Rectal smooth muscle tissue (tissue), 1 donor: ENCODE data around the gene UBE3A.

Experiments used
- H3K27ac ChIP-seq: one replicate; pipeline ENCODE4 v1.7.0; 2013; ENCODE audit warnings: low read depth, low read length, inconsistent platforms
- H3K27me3 ChIP-seq: one replicate; pipeline ENCODE4 v1.7.0; 2013; ENCODE audit warnings: low read length; ENCODE audit not compliant: control insufficient read depth, insufficient read depth
- H3K36me3 ChIP-seq: one replicate; pipeline ENCODE4 v1.7.0; 2013; ENCODE audit warnings: low read length; ENCODE audit not compliant: control insufficient read depth, insufficient read depth
- H3K4me1 ChIP-seq: one replicate; pipeline ENCODE4 v1.7.0; 2013; ENCODE audit warnings: low read length; ENCODE audit not compliant: control insufficient read depth, insufficient read depth
- H3K4me3 ChIP-seq: one replicate; pipeline ENCODE4 v1.7.0; 2013; ENCODE audit warnings: low read length
- H3K9ac ChIP-seq: one replicate; pipeline ENCODE4 v1.7.0; 2013; ENCODE audit warnings: low read length

Gene UBE3A

DNA sequence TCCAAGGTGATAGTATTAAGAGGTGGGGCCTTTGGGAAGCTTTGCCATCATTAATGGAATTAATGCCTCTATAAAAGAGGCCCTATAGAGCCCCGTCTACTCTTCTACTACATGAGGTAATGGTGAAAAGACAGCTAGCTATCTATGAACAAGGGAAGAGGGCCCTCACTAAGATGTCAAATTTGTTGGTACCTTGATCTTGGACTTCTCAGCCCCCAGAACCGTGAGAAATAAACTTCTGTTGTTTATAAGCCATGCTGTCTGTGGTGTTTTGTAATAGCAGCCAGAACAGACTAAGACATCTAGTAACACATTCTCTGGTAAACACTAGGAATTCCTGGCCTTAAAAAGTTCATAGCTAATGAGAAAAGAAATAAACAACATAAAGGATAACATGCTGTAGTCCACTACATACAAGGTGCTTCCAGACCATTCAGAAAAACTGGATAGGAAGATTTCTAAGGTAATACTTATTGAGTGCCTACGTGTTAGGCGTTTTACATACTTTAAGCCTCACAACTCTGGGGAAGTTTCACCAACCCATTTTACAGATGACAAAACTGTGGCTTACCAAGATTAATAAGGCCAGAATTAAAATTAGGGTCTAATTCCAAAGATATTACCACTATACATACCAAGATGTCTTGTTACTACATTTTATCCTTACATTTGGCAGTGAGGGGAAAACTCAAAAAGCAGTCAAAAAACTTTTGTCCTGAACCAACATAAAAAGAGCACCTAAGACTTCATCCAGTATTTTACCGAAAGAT, 3.2 kb downstream of the UBE3A start:
- Histone ChIP-seq H3K4me3 (no peak overlapping the region), H3K27me3 (no peaks in the 10 kb centered on the region), H3K4me1 (peaks cover 14% of the 10 kb centered on the region)

DNA sequence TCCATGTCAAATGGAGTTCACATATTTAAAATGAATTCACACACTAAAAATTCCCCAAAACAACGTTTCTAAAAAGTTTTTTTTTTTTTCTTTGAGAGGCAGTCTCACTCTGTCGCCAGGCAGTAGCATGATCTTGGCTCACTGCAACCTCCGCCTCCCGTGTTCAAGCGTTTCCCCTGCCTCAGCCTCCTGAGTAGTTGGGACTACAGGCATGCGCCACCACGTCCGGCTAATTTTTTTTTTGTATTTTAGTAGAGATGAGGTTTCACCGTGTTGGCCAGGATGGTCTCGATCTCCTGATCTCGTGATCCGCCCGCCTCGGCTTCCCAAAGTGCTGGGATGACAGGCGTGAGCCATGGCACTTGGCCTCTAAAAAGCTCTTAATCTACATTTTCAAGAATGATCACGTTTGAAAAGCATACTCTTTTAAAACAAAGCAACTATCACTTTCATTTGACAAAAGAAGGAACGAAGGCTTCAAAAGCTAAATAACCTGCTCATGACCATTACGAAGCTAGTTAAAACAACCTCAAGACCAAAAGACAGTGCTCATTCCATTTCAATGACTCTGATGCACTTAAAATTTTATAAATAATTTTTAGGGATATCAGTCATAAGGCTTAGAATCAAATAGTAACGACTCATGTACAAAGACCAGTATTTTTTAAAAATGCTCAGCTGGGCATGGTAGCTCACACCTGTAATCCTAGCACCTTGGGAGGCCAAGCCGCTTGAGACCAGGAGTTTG, 5.5 kb downstream of the UBE3A start:
- Histone ChIP-seq H3K4me1 (peaks cover 14% of the 10 kb centered on the region), H3K36me3 (no peaks in the 10 kb centered on the region), H3K27me3 (no peaks in the 10 kb centered on the region), H3K9ac (no peak overlapping the region), H3K27ac (no peak overlapping the region), H3K4me3 (no peak overlapping the region)

More for the DNA sequence above, 3.2 kb downstream of the UBE3A start:
- Histone ChIP-seq H3K27ac (no peak overlapping the region), H3K9ac (no peak overlapping the region), H3K36me3 (no peaks in the 10 kb centered on the region)

DNA sequence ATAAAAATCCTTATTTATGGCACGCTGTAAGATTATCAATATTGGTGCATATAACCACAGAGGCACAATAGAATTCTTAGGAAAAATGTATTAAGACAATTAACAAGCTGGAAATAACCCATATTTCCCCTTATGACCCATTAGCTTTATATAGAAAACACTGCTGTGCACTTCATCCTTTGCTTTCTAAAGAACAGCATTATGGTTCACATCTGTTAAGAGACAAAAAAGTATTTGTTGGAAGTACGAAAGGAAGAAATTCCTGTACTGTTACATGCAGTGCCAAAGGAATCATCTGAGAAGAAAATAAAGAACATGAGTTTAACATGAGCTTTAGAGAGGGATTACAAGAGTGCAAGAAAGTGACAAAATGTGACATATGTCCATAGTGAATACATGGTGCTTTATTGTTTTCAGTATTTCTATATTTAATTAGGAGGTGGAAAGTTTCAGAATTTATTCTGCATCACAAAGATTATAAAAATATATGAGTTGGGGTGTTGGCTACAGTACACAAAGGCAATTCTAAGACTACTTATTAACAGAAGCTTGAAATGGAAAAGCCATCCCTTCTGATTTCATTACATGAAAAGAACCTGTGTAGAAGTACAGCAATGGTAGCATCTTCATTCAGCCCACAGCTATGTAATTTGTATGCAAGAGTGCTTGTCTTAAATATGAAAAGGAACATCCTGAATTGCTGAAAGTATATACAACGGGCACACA, 6.8 kb downstream of the UBE3A start:
- Histone ChIP-seq H3K9ac (no peak overlapping the region), H3K27ac (no peak overlapping the region), H3K36me3 (no peaks in the 10 kb centered on the region), H3K27me3 (no peaks in the 10 kb centered on the region), H3K4me3 (no peak overlapping the region), H3K4me1 (peaks cover 9% of the 10 kb centered on the region)

DNA sequence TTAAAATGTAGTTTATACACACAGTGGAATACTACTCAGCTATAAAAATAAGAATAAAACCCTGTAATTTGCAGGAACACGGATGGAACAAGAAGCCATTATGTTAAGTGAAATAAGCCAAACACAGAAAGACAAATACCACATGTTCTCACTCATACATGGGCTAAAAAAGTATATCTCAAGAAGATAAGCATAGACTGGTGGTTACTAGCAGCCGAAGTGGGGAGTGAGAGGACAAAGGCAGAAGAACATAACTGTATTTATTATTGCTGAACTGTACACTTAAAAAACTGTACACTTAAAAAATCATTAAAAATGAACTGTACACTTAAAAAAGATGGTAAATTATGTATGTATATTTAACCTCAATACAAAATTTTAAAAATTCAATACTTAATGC, 11.0 kb downstream of the UBE3A start:
- Histone ChIP-seq H3K4me3 (no peak overlapping the region), H3K9ac (no peak overlapping the region), H3K4me1 (peaks cover 5% of the 10 kb centered on the region)

DNA sequence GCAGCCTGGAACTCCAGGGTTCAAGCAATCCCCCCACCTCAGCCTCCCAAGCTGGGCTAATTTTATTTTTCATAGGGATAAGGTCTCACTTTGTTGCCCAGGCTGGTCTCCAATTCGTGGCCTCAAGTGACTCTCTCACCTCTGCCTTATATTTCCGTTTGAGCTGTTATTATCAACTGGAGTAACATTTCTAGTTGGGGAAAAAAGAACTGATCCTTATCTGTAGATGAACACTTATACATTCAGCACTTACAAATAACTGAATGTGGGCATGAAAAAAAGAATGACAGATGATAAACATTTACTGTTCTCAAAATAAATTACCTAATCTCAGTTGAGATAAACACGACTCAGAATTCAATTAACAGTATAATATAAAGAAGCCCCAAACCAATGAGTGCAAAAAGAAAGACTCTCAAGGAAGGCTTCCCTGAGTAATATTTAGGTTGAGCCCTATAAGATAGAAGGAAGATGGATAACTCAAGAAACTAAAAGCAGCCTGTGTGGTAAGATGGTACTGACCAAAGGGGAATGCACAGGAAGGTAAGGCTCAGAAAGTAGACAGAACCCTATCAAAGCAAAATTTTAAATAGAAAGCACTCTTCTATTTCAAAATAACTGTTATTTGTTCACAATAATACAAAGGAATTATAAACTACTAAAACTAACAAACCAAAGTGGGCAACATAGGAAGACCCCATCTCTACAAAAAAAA, 11.8 kb downstream of the UBE3A start:
- no peak overlapping the region for H3K4me3 ChIP-seq
- H3K27me3 ChIP-seq: no peaks in the 10 kb centered on the region
- no peak overlapping the region for H3K27ac ChIP-seq
- H3K36me3 ChIP-seq: no peaks in the 10 kb centered on the region
- H3K9ac ChIP-seq: no peak overlapping the region
- H3K4me1 ChIP-seq: no peaks in the 10 kb centered on the region

More for the DNA sequence above, 11.0 kb downstream of the UBE3A start:
- no peaks in the 10 kb centered on the region for H3K27me3 ChIP-seq
- H3K27ac ChIP-seq: no peak overlapping the region
- no peaks in the 10 kb centered on the region for H3K36me3 ChIP-seq

DNA sequence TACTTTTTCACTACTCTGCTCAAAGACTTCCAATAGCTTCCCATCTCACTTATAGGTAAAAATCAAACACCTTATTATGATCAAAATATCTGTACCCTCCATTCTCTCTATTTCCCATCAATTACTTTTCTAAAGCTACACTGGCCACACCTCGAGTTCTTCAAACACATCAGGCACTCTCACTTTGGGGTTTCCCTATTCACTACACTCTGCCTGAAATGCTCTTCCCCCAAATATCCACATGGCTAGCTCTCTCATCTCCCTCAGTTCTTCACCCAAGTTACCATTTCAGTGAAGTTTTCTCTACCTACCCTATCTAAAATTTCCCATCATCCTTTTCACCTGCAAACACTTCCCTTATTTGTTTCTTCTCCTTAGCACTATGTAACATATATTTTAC, 14.8 kb downstream of the UBE3A start:
- Histone ChIP-seq H3K36me3 (no peaks in the 10 kb centered on the region), H3K4me3 (no peak overlapping the region), H3K27ac (no peak overlapping the region), H3K4me1 (no peaks in the 10 kb centered on the region), H3K9ac (no peak overlapping the region), H3K27me3 (no peaks in the 10 kb centered on the region)

DNA sequence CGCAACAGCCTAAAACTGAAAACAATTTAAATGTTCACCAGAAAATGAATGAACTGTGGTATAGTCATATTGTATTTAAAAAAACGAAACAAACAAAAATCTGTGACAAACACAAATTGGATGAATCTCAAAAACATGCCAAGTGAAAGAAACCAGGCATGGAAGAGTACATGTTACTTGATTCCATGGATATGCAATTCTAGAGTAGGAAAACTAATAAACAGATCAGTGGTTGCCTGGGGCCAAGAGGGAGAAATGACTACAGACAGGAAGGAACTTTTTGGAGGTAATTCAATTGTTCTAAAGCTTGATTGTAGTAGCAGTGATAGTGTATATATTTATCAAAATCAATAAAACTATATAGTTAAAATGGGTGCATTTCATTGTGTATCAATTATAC, 16.8 kb downstream of the UBE3A start:
- Histone ChIP-seq H3K9ac (no peak overlapping the region), H3K27me3 (no peaks in the 10 kb centered on the region), H3K36me3 (no peaks in the 10 kb centered on the region), H3K4me3 (no peak overlapping the region), H3K4me1 (no peaks in the 10 kb centered on the region), H3K27ac (no peak overlapping the region)

DNA sequence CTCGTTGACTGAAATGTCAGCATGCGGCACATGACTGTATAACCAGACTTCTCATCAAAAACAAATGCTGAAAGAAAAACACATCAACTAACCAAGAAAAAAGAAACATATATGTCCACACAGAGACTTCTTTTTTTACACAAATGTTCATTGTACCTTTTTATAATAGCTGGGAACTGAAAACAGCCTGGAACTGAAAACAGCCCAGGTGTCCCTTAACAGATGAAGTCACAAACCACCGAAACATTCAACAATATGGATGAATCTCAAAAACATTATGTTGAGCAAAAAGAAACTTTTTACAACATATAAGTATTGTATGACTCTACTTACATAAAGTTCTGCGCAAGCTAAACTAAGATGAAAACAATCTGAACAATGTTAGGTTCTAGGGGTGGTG, 20.6 kb downstream of the UBE3A start:
- H3K4me3 ChIP-seq: no peak overlapping the region
- H3K4me1 ChIP-seq: no peaks in the 10 kb centered on the region
- no peak overlapping the region for H3K27ac ChIP-seq
- H3K9ac ChIP-seq: no peak overlapping the region
- H3K36me3 ChIP-seq: no peaks in the 10 kb centered on the region
- H3K27me3 ChIP-seq: no peaks in the 10 kb centered on the region

DNA sequence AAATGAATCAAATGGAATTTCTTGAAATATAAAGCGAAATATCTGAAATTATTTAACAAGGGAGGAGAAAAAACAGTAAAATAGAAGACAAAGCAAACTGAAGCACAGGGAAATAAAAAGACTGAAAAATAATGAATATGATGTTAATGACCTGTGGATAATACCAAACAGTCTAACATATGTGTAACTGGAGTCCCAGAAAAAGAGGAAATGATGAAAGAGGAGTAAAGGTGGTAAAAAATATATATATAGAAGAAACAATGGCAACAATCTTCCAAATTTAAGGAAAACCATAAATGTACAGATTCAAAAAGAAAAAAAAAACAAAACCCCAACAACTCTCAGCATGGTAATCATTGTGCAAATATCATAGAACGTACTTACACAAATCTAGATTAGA, 21.2 kb downstream of the UBE3A start:
- Histone ChIP-seq H3K36me3 (no peaks in the 10 kb centered on the region), H3K9ac (no peak overlapping the region), H3K4me3 (no peak overlapping the region), H3K27ac (no peak overlapping the region), H3K4me1 (no peaks in the 10 kb centered on the region), H3K27me3 (no peaks in the 10 kb centered on the region)

DNA sequence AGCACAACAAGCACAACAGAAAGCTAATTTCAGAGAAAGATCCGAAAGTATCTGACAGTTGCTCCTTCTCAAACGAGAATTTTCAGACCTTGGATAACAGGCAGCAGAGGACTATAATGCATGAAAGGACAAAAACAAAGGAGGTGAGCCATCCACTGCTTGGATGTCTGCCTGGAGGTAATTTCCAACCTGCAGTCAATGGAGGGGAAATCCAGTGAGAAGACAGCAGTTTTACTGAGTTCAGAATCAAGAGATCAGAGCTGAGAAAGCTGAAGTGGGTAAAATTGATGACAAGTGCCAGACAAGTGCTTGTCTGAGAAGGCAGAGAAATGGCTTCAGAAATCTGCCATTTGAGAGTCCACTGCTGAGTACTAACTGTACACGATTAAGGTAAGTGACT, 22.1 kb downstream of the UBE3A start:
- H3K27ac ChIP-seq: no peak overlapping the region
- H3K9ac ChIP-seq: no peak overlapping the region

DNA sequence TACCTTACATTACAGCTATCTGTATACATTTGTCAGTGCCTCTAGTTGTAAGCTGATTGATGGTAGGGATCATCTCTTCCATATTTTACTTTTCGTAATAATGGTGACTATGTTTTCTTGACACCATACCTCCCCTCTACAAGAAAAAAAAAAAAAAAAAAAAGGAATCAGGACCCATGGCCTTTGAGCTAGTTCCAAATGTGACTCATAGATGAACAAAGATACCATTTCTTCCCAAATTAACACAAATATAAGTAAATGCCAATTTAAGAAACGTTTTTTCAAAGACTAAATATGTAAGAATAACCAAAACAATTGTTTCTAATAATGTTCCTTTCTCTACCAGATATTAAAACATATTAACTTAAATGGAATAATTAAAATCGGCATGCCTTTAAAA, 23.1 kb downstream of the UBE3A start:
- Histone ChIP-seq H3K4me3 (no peak overlapping the region), H3K9ac (no peak overlapping the region), H3K27ac (no peak overlapping the region), H3K36me3 (no peaks in the 10 kb centered on the region), H3K27me3 (no peaks in the 10 kb centered on the region), H3K4me1 (no peaks in the 10 kb centered on the region)

More for the DNA sequence above, 22.1 kb downstream of the UBE3A start:
- no peak overlapping the region for H3K4me3 ChIP-seq
- H3K4me1 ChIP-seq: no peaks in the 10 kb centered on the region
- H3K27me3 ChIP-seq: no peaks in the 10 kb centered on the region
- H3K36me3 ChIP-seq: no peaks in the 10 kb centered on the region

DNA sequence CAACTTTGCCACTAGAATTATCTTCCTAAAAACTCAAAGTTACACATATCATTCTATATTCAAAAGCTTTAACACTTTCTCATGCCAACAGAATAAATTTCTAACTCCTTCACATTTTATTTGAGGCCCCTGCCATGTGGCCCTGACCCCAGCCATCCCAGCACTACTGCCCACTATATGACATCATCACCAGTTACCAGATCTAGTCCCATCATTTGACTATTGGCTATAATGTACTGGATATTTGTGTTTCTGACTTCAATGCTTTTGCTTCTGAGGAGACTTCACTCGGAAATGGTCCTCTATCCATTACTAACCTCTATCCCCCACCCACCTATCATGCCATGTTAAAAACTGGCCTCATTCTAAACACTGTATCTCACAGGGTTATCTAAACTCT, 23.6 kb downstream of the UBE3A start:
- H3K4me3 ChIP-seq: no peak overlapping the region
- H3K27me3 ChIP-seq: no peaks in the 10 kb centered on the region
- H3K27ac ChIP-seq: no peak overlapping the region
- no peak overlapping the region for H3K9ac ChIP-seq
- H3K4me1 ChIP-seq: no peaks in the 10 kb centered on the region
- H3K36me3 ChIP-seq: no peaks in the 10 kb centered on the region
